ENCODE measurements around the gene KCTD5. TPM values are rescaled to one million over a fixed set of nuclear protein-coding genes. Genes with fewer than 3 reads are reported as not detected.
"Not testable (repeated sequence)": the region's sequence is repeated elsewhere in the genome, so short reads cannot be mapped to it uniquely, and the experiment has no call there.

Gene KCTD5, protein sequence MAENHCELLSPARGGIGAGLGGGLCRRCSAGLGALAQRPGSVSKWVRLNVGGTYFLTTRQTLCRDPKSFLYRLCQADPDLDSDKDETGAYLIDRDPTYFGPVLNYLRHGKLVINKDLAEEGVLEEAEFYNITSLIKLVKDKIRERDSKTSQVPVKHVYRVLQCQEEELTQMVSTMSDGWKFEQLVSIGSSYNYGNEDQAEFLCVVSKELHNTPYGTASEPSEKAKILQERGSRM
- total RNA-seq (2014; rRNA removed; shearing (Covaris generic); ENCODE audit: low replicate concordance), result 49.6 and 71.6 TPM in 2 replicates

GRCh38 chr16:2682209-2683021 lies at the start of gene KCTD5:
Gene KCTD5 (plus strand): TSS chr16:2682523. CDS start chr16:2682549, 26 bp downstream.
- DNase-seq, result peak; percentile 98
- Histone ChIP-seq H3K36me3 (peaks cover 20% of the 10 kb centered on the region), H3K4me3 (peak within 1 kb of the TSS; percentile 98), H3K27me3 (no peaks in the 10 kb centered on the region), H3K9me3 (no peaks in the 10 kb centered on the region)

- not testable (repeated sequence) for H3K36me3 ChIP-seq, H3K9me3 ChIP-seq, DNase-seq, H3K4me3 ChIP-seq, H3K27me3 ChIP-seq
These were observed 43.1 kb upstream of the KCTD5 start for GRCh38 chr16:2639071-2639721.

DNA sequence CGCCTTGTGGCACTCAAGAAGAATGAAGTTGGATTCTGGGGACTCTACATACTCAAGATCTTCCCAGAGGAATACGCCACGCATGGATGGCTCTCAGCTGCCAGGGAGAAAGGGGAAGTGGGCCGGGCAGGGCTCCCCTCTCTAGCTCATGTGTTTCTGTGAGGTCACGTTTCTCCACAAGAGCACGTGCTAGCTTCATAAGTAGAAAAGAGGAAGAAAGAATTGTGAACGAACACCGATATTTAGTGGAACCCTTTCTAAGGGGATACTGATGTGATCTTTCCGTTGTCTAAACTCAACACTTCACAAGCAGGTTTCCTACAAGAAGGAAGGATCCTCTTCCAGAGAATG lies 42.6 kb upstream of the KCTD5 start:
- not testable (repeated sequence) for H3K9me3 ChIP-seq, H3K4me3 ChIP-seq, H3K27me3 ChIP-seq

DNA sequence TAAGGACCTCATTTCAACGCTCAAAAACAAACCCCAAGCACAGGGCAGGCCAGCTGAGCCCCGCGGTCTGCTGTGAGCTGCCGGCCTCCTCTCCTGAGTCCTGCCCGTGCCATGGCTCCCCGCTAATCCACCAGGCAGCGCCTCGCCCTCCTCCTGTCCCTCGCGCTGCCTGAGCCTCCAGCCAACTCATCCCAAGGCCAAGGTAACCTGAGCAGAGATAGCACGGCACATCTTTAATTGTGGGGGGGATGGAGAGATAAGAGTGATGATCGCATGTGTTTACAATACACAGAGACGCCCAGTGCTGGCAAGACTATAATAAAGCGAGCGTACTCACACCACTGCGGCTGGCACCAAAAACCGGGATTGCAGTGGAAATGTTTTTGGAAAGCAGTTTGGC lies 39.8 kb upstream of the KCTD5 start:
- H3K36me3 ChIP-seq, H3K4me3 ChIP-seq, DNase-seq, H3K9me3 ChIP-seq, H3K27me3 ChIP-seq: not testable (repeated sequence)

More for the DNA sequence above, 42.6 kb upstream of the KCTD5 start:
- DNase-seq, H3K36me3 ChIP-seq: not testable (repeated sequence)

DNA sequence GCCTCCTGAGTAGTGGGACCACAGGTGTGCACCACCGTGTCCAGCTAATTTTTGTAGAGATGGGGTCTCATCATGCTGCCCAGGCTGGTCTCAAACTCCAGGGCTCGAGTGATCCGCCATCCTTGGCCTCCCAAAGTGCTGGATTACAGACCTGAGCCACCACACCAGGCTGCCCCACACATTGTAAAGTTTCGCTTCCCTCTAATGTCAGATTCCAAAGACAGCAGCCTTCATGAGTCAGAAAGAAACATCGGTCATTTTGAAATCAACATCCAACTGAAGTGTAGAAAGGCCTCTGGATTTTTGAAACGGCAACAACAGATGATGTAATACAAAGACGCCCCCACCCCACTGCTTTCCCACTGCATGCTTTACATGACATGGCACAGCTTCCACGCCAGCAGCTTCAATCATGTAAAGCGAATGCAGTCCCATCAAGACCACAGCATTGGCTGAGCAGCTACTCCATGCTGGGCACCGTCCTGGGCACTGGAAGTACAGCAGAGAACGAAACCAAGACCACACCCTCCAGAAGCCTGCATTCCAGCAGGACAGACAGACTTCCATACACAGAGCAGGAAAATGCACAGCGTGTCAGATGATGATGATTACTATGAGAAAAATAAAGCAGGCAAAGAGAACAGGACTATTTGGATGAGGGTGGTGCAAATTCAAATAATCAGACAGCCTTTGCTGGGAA lies 37.4 kb upstream of the KCTD5 start:
- H3K9me3 ChIP-seq, H3K36me3 ChIP-seq, H3K27me3 ChIP-seq, DNase-seq, H3K4me3 ChIP-seq: not testable (repeated sequence)

- H3K4me3 ChIP-seq, H3K27me3 ChIP-seq, DNase-seq, H3K9me3 ChIP-seq, H3K36me3 ChIP-seq: not testable (repeated sequence)
These were observed 31.0 kb upstream of the KCTD5 start for GRCh38 chr16:2651268-2651871.

DNA sequence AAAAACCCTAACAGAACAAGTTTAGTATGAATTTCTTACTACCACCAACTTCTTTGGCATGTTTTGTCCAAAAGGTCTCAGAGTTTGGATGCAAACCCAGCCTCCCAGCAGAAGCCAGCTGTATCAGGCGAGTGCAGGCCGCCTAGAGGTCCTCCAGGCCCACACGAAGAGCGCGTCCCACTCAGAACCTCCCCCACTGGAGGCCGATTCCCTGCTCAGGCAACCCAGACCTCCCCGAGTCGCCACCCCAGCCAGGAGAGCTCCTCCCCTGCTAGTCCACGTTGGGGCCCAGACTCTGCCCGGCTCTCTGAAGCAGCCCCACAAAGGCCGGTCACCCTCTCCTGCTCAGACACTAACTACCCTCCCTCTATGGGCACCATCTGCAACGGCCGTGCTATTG lies 28.4 kb upstream of the KCTD5 start:
- DNase-seq, H3K27me3 ChIP-seq, H3K36me3 ChIP-seq, H3K4me3 ChIP-seq, H3K9me3 ChIP-seq: not testable (repeated sequence)

GRCh38 chr16:2654949-2655348 lies 27.4 kb upstream of the KCTD5 start:
- H3K9me3 ChIP-seq, H3K4me3 ChIP-seq, H3K27me3 ChIP-seq, H3K36me3 ChIP-seq, DNase-seq: not testable (repeated sequence)

GRCh38 chr16:2656985-2657384 lies 25.3 kb upstream of the KCTD5 start:
- no peaks in the 10 kb centered on the region for H3K27me3 ChIP-seq
- no peaks in the 10 kb centered on the region for H3K9me3 ChIP-seq
- H3K4me3 ChIP-seq, result no peak overlapping the region
- H3K36me3 ChIP-seq, result no peaks in the 10 kb centered on the region
- no peak for DNase-seq

- H3K9me3 ChIP-seq, H3K36me3 ChIP-seq, H3K4me3 ChIP-seq, H3K27me3 ChIP-seq, DNase-seq: not testable (repeated sequence)
These were observed 24.5 kb upstream of the KCTD5 start for GRCh38 chr16:2657803-2658202.

GRCh38 chr16:2659560-2659959 lies 22.8 kb upstream of the KCTD5 start:
- not testable (repeated sequence) for H3K27me3 ChIP-seq, H3K36me3 ChIP-seq, H3K4me3 ChIP-seq, H3K9me3 ChIP-seq, DNase-seq

DNA sequence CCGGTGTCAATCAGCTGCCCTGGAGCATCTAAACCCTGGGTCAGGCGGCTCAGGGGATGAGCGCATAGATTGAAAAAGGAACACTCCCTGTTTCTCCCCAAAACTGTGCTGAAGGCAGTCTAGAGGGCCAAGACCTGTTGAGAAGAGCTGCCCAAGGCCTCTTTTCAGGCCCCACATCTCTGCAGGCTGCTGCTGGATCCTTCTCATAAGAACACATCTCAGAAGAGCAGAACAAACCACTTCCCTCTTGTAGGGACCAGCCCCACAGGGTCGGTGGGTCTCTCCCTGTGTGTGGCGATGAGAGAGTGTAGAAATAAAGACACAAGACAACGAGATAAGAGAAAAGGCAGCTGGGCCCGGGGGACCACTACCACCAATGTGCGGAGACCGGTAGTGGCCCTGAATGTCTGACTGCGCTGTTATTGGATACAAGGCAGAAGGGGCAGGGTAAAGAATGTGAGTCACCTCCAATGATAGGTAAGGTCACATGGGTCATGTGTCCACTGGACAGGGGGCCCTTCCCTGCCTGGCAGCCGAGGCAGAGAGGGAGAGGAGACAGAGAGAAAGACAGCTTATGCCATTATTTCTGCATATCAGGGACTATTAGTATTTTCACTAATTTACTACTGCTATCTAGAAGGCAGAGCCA lies 22.2 kb upstream of the KCTD5 start:
- H3K27me3 ChIP-seq, H3K4me3 ChIP-seq, H3K36me3 ChIP-seq, H3K9me3 ChIP-seq, DNase-seq: not testable (repeated sequence)

- H3K4me3 ChIP-seq, H3K36me3 ChIP-seq, H3K9me3 ChIP-seq, DNase-seq, H3K27me3 ChIP-seq: not testable (repeated sequence)
These were observed 21.5 kb upstream of the KCTD5 start for GRCh38 chr16:2660755-2661373.

DNA sequence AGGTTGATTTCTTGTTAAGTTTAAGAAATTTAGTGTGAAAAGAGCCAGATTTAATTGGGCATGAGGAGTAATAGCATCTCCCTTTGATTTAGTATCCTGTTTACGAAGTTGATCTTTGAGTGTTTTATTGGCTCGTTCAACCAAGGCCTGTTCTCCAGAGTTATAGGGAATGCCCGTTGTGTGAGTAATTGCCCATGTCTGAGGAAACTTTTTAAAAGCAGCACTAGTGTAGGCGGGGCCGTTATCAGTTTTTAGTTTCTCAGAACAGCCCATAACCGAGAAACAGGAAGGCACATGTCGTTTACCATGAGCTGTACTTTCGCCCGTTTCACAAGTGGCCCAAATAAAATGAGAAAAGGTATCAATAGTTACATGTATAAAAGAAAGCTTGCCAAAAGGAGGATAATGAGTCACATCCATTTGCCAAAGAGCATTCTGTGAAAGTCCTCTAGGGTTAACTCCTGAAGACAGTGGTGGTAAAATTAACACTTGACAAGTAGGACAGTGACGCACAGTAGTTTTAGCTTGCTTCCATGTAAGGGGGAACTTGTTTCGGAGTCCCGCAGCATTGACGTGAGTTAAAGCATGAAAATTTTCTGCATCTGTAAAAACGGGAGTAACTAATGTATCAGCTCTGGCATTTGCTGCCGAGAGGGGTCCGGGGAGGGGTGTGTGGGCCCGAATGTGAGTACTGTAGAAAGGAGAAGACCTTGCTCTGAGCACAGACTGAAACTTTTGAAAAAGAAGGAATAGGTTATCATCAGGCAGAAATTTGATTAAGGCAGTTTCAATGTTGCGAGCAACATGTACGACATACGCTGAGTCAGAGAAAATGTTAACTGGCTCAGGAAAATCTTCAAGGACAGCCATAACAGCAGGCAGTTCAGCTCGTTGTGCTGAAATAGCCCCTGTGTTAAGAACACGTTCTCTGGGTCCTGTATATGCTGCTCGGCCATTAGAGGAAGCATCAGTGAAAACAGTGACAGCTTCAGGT lies 18.5 kb upstream of the KCTD5 start:
- Histone ChIP-seq H3K27me3 (no peaks in the 10 kb centered on the region), H3K9me3 (no peaks in the 10 kb centered on the region), H3K4me3 (no peak overlapping the region), H3K36me3 (peaks cover 7% of the 10 kb centered on the region)
- peak; percentile 36 for DNase-seq

GRCh38 chr16:2664574-2664982 lies 17.7 kb upstream of the KCTD5 start:
- Histone ChIP-seq H3K9me3 (no peaks in the 10 kb centered on the region), H3K36me3 (peaks cover 9% of the 10 kb centered on the region), H3K4me3 (no peak overlapping the region), H3K27me3 (no peaks in the 10 kb centered on the region)
- no peak for DNase-seq
